GM12878 (cell line): ENCODE measurements around the gene SYTL2. TPM values are rescaled to one million over a fixed set of nuclear protein-coding genes. Genes with fewer than 3 reads are reported as not detected.

Source experiments
- ATAC-seq: fragments of 200-7000 bp; cut with Tn5 transposase; 3 replicates; pipeline ENCODE4 v1.9.1; 2020; ENCODE audit warnings: mild to moderate bottlenecking, moderate library complexity
- BruUV-seq: library from RNA; stranded (reverse); fragments of 400-500 nt; replicated peaks from 2 replicates; lab custom pipeline; 2021; lab: Mats Ljungman, UMichigan
- CTCF ChIA-PET: fragments of 300-600 bp; sonication (Branson Sonifier 250); formaldehyde crosslinking; extraction: SDS; loops from one replicate; lab custom pipeline; 2021; ENCODE audit warnings: inconsistent platforms; lab: Yijun Ruan, JAX
- POLR2A ChIA-PET: fragments of 350-600 bp; formaldehyde crosslinking; extraction: SDS; loops from one replicate; lab custom pipeline; 2021; ENCODE audit warnings: inconsistent platforms; lab: Charles Lee
- RAD21 ChIA-PET: fragments of 300-600 bp; sonication (Branson Sonifier 250); formaldehyde crosslinking; loops from one replicate; lab custom pipeline; 2023; ENCODE audit warnings: antibody characterized with exemption; ENCODE audit not compliant: unreplicated experiment; lab: Charles Lee
- SMC1A ChIA-PET: fragments of 300-600 bp; sonication (Branson Sonifier 250); formaldehyde crosslinking; loops from one replicate; lab custom pipeline; 2023; ENCODE audit not compliant: unreplicated experiment, uncharacterized antibody; lab: Charles Lee
- DNase-seq: peaks from one replicate; pipeline ENCODE4 v3.0.0-alpha.2; 2011; ENCODE audit warnings: low read depth, low spot score
- FAIRE-seq: peaks from 3 replicates; lab custom pipeline; 2011; peaks lifted over from hg19 to GRCh38; lab: Jason Lieb, UNC
- H2AFZ ChIP-seq: 2 replicates; pipeline ENCODE4 v1.6.0; 2011; ENCODE audit warnings: low read depth, low read length, control low read depth; ENCODE audit not compliant: control insufficient read depth
- H3K27ac ChIP-seq: 2 replicates; pipeline ENCODE4 v1.5.1; 2011; ENCODE audit warnings: control low read depth; ENCODE audit not compliant: control insufficient read depth, insufficient read depth
- H3K27me3 ChIP-seq, 2 experiments: replicated peaks in 1 of 2; 2 replicates each; pipeline versions ENCODE4 v1.6.0 to v1.6.1; 2011; ENCODE audit warnings: low read length in 1 of 2; ENCODE audit not compliant: control insufficient read depth in 2 of 2, insufficient read depth in 2 of 2
- H3K36me3 ChIP-seq, 2 experiments: 2 replicates each; pipeline ENCODE4 v1.5.1; 2011; ENCODE audit warnings: low read length in 1 of 2; ENCODE audit not compliant: control insufficient read depth in 2 of 2, insufficient read depth in 2 of 2
- H3K4me1 ChIP-seq: 2 replicates; pipeline ENCODE4 v1.6.1; 2011; ENCODE audit warnings: mild to moderate bottlenecking, low read length, moderate library complexity, mixed read lengths; ENCODE audit not compliant: control insufficient read depth, insufficient read depth
- H3K4me2 ChIP-seq: 2 replicates; pipeline ENCODE4 v1.6.0; 2011; ENCODE audit warnings: control low read depth; ENCODE audit not compliant: control insufficient read depth, insufficient read depth
- H3K4me3 ChIP-seq: fragments of 200-600 bp; sonication (generic); 2 replicates; pipeline ENCODE4 v1.5.1; 2016
- H3K79me2 ChIP-seq: 2 replicates; pipeline ENCODE4 v1.6.0; 2011; ENCODE audit warnings: low read length; ENCODE audit not compliant: control insufficient read depth, insufficient read depth
- H3K9ac ChIP-seq: 2 replicates; pipeline ENCODE4 v1.8.0; 2011; ENCODE audit warnings: low read length, control low read depth, mixed read lengths; ENCODE audit not compliant: control insufficient read depth, insufficient read depth
- H3K9me3 ChIP-seq: replicated peaks from 3 replicates; pipeline ENCODE4 v1.5.1; 2011; ENCODE audit warnings: mild to moderate bottlenecking, low read length; ENCODE audit not compliant: control insufficient read depth, insufficient read depth
- H4K20me1 ChIP-seq: 2 replicates; pipeline ENCODE4 v1.6.0; 2011; ENCODE audit not compliant: control insufficient read depth, insufficient read depth
- ASH2L ChIP-seq: fragments of 300-600, 200-600 bp; sonication (generic); IDR thresholded peaks from 2 replicates; pipeline ENCODE4 v1.6.1; 2017; ENCODE audit warnings: low read depth, mild to moderate bottlenecking, borderline replicate concordance
- E2F8 ChIP-seq: fragments of 450-650 bp; IDR thresholded peaks from 2 replicates; pipeline ENCODE4 v1.6.1; 2018; ENCODE audit warnings: mild to moderate bottlenecking, low read depth, moderate library complexity; ENCODE audit not compliant: partially characterized antibody
- FOXK2 ChIP-seq: fragments of 450-650 bp; IDR thresholded peaks from 2 replicates; pipeline ENCODE4 v1.6.1; 2017; ENCODE audit warnings: mild to moderate bottlenecking, moderate library complexity
- GABPA ChIP-seq: IDR thresholded peaks from 2 replicates; pipeline ENCODE4 v1.6.1; 2014; ENCODE audit warnings: antibody characterized with exemption, low read depth, mild to moderate bottlenecking, inconsistent platforms
- GATAD2B ChIP-seq: fragments of 450-650 bp; conservative IDR thresholded peaks from 2 replicates; pipeline ENCODE4 v1.6.1; 2017; ENCODE audit warnings: low read depth, mild to moderate bottlenecking, moderate library complexity
- IKZF2 ChIP-seq, 2 experiments: fragments of 450-650 bp; IDR thresholded peaks; 2 replicates each; pipeline ENCODE4 v1.6.1; 2017; ENCODE audit warnings: mild to moderate bottlenecking in 2 of 2, moderate library complexity in 2 of 2
- MEF2B ChIP-seq: fragments of 450-650 bp; IDR thresholded peaks from 2 replicates; pipeline ENCODE4 v1.6.1; 2018; ENCODE audit warnings: mild to moderate bottlenecking, moderate library complexity; ENCODE audit not compliant: partially characterized antibody, poor library complexity, severe bottlenecking
- RCOR1 ChIP-seq: conservative IDR thresholded peaks from 2 replicates; pipeline ENCODE4 v1.6.1; 2012; ENCODE audit warnings: low read depth, low read length, improper control_type of control experiment
- SUZ12 ChIP-seq: fragments of 200-600 bp; sonication (generic); IDR thresholded peaks from one replicate; pipeline ENCODE4 v1.6.1; 2018; ENCODE audit warnings: antibody characterized with exemption, mild to moderate bottlenecking; ENCODE audit not compliant: unreplicated experiment
- ZZZ3 ChIP-seq: IDR thresholded peaks from 2 replicates; pipeline ENCODE4 v1.6.1; 2011; ENCODE audit warnings: low read depth; ENCODE audit not compliant: control insufficient read depth, insufficient read length
- WGBS: methylation state at CpG from one replicate; pipeline ENCODE4 v1.1.6; 2016; ENCODE audit warnings: low lambda C conversion rate; ENCODE audit not compliant: insufficient replicate concordance, insufficient coverage; ENCODE audit errors: missing lambda C conversion rate; 5-methylcytosine and 5-hydroxymethylcytosine counted together
- in situ Hi-C: fragments of 300-500 bp; cut with MboI; formaldehyde crosslinking; loops from 9 replicates; pipeline ENCODE4 v1.14.3; 2018; ENCODE audit warnings: mixed read lengths
- intact Hi-C: fragments of 100-400 bp; cut with micrococcal nuclease; formaldehyde crosslinking; loops from one replicate; pipeline ENCODE4 v1.14.2; 2022; ENCODE audit not compliant: unreplicated experiment
- polyA plus RNA-seq, 11 experiments: library from polyadenylated mRNA; depleted of rRNA in 4 of 11; unstranded in 6 of 11; stranded (reverse) in 5 of 11; fragments of >200 nt; fragmentation: Nextera tagmentation in 4 of 11; fragmentation: Illumina TruSeq in 1 of 11; extraction: Ambion mirVana in 4 of 11; extraction: Trizol in 1 of 11; gene quantifications; 1 replicate in 1 of 11; 2 replicates in 10 of 11; pipeline versions ENCODE4 v1.2.1 to v1.2.3, GENCODE V29; 2011 to 2016; ENCODE audit warnings: inconsistent platforms in 2 of 11, missing spikeins in 2 of 11, low read depth in 1 of 11
- total RNA-seq, 4 experiments: library from RNA; depleted of rRNA in 3 of 4; stranded (reverse); fragments of >200 nt in 3 of 4; fragmentation: Illumina TruSeq in 1 of 4; extraction: Trizol in 1 of 4; gene quantifications; 2 replicates each; pipeline versions ENCODE4 v1.2.1 to v1.2.3, GENCODE V29; 2013 to 2021

Gene SYTL2
- total and polyA plus RNA-seq, 10 of the 15 experiments (the other 5 are each of a cell fraction or from before 2014, with no cell fraction given): 0.02 to 1.4 (median 0.31) TPM; not detected in 2

GRCh38 chr11:85822814-85823213 is 11.9 kb upstream of the SYTL2 start:
- Histone ChIP-seq H2AFZ (no peak overlapping the region), H4K20me1 (no peaks in the 10 kb centered on the region), H3K36me3 (no peaks in the 10 kb centered on the region), H3K9ac (no peak overlapping the region), H3K4me3 (no peak overlapping the region), H3K27me3 (no peaks in the 10 kb centered on the region; a peak in 2 of 4 replicates), H3K27ac (no peak overlapping the region), H3K4me1 (no peaks in the 10 kb centered on the region), H3K79me2 (no peaks in the 10 kb centered on the region), H3K4me2 (no peak overlapping the region), H3K9me3 (no peaks in the 10 kb centered on the region)
- ATAC-seq (no peak), DNase-seq (no peak), FAIRE-seq (no peak)
- SMC1A ChIA-PET: no interaction called here
- intact Hi-C loops (no loop called here), in situ Hi-C loops (loop anchor here (10.0 kb wide), 1 partner anchor 228 kb away; no protein-coding TSS in a partner anchor)
- no TSS peak for BruUV-seq
- CTCF ChIA-PET: no interaction called here
- TF ChIP-seq SUZ12 (no peak), IKZF2 (IDR thresholded peaks at IDR 0.05) (no peak), GABPA (no peak), ASH2L (no peak), FOXK2 (no peak), E2F8 (no peak), MEF2B (no peak), RCOR1 (no peak), GATAD2B (no peak), ZZZ3 (no peak)
- 63% methylated on average over 3 of the region's 3 CpGs for WGBS
- POLR2A ChIA-PET: no interaction called here
- RAD21 ChIA-PET: no interaction called here
